ENCODE measurements around the gene SCP2. TPM values are rescaled to one million over a fixed set of nuclear protein-coding genes. Genes with fewer than 3 reads are reported as not detected.

The SCP2 gene
- total and polyA plus RNA-seq, 8 donors: 130 to 208 (median 148) TPM

GRCh38 chr1:53024117-53024516 lies 97.0 kb downstream of the SCP2 start:
- Histone ChIP-seq H3K27ac (no peak overlapping the region), H3K36me3 (peaks cover 0 to 26% of the 10 kb centered on the region in 2 donors), H3K27me3 (no peaks in the 10 kb centered on the region), H3K9me3 (no peaks in the 10 kb centered on the region), H3K4me1 (peaks cover 7 to 19% of the 10 kb centered on the region in 2 donors), H3K4me3 (no peak overlapping the region)
- DNase-seq (no peak), ATAC-seq (no peak)
- intact Hi-C loops (cut with DNase I): no loop called here
- no peak for TF ChIP-seq CTCF (IDR thresholded peaks at IDR 0.05)

- Histone ChIP-seq H3K9me3 (no peaks in the 10 kb centered on the region), H3K27me3 (no peaks in the 10 kb centered on the region), H3K27ac (peak overlapping the region; percentile 45 to 46), H3K4me3 (no peak overlapping the region), H3K4me1 (peaks cover 7 to 19% of the 10 kb centered on the region in 2 donors), H3K36me3 (peaks cover 0 to 37% of the 10 kb centered on the region in 2 donors)
- intact Hi-C loops (cut with DNase I): no loop called here
- no peak for TF ChIP-seq CTCF (IDR thresholded peaks at IDR 0.05)
- DNase-seq (peak in 1 of 4 donors; percentile 34), ATAC-seq (peak; percentile 84)
Measured at GRCh38 chr1:53025034-53025768, 98.1 kb downstream of the SCP2 start.

GRCh38 chr1:53025769-53026112 lies 98.7 kb downstream of the SCP2 start:
- H3K36me3 ChIP-seq: peaks cover 0 to 39% of the 10 kb centered on the region in 2 donors
- peak overlapping the region; percentile 45 to 46 for H3K27ac ChIP-seq
- intact Hi-C loops (cut with DNase I): no loop called here
- TF ChIP-seq CTCF (IDR thresholded peaks at IDR 0.05): no peak
- no peaks in the 10 kb centered on the region for H3K27me3 ChIP-seq
- ATAC-seq (no peak), DNase-seq (no peak)
- H3K9me3 ChIP-seq: no peaks in the 10 kb centered on the region
- no peak overlapping the region for H3K4me3 ChIP-seq
- H3K4me1 ChIP-seq: peaks cover 7 to 19% of the 10 kb centered on the region in 2 donors

GRCh38 chr1:53026254-53026653 lies 99.2 kb downstream of the SCP2 start:
- Histone ChIP-seq H3K4me3 (no peak overlapping the region), H3K36me3 (peaks cover 0 to 39% of the 10 kb centered on the region in 2 donors), H3K9me3 (no peaks in the 10 kb centered on the region), H3K27me3 (no peaks in the 10 kb centered on the region), H3K4me1 (peaks cover 7 to 19% of the 10 kb centered on the region in 2 donors), H3K27ac (no peak overlapping the region)
- no peak for DNase-seq
- intact Hi-C loops (cut with DNase I): no loop called here
- no peak for TF ChIP-seq CTCF (IDR thresholded peaks at IDR 0.05)
- ATAC-seq: no peak

GRCh38 chr1:53031732-53032131 lies 104.7 kb downstream of the SCP2 start:
- no peak for DNase-seq
- no peak for TF ChIP-seq CTCF (IDR thresholded peaks at IDR 0.05)
- no peak overlapping the region for H3K27ac ChIP-seq
- no peak overlapping the region for H3K4me3 ChIP-seq
- intact Hi-C loops (cut with DNase I): no loop called here
- no peaks in the 10 kb centered on the region for H3K27me3 ChIP-seq
- H3K36me3 ChIP-seq: peaks cover 0 to 35% of the 10 kb centered on the region in 2 donors
- no peaks in the 10 kb centered on the region for H3K9me3 ChIP-seq
- ATAC-seq: no peak
- no peaks in the 10 kb centered on the region for H3K4me1 ChIP-seq
